ENCODE measurements around the gene DGCR6L.
"Not testable (repeated sequence)": the region's sequence is repeated elsewhere in the genome, so short reads cannot be mapped to it uniquely, and the experiment has no call there.

DGCR6L gene

DNA sequence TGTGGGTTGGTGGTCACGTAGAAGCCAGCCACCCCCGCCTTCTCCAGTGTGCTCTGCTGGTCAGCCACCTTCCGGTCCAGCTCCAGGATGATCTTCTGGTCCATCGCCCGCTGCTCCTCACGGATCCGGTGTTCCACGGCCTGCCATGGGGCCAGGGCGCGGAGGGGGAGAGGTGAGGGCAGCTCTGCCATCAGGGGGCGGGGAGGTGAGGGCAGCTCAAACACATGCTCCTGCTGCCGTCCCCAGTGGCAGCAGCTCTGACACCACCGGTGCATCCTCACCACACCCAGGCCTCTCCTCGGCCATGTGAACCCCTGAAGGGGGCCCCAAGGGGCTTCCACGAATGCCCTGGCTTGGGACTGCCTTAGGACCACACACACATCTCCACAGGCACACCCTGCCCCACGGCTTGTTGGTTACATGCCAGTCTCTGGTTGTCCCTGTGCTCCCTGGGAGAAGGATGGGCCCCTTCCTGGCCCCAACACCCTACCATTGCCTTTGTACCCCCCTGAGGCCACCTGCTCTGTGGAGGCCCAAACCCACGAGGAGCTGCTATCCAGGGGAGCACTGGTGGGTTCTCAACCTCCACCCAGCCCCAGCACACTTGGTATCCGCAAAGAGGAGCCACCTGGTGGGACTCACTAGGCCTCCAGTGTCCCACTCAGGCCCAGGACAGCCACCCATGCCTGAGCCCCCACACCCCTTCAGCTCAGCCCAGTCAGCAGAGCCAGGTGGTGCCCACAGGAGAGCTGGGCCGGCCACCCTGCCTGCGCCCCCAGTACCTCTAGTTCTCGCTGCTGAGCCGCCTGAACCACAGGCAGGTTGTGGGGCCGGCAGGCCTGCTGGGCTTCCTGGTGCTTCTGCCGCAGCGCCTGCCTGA is 4.3 kb downstream of the DGCR6L start:
- H3K4me1 Mint-ChIP-seq = peaks cover 34% of the 10 kb centered on the region
- no peaks in the 10 kb centered on the region for H3K27me3 Mint-ChIP-seq (ENCODE audit: low read depth, poor library complexity)
- no peaks in the 10 kb centered on the region for H3K36me3 Mint-ChIP-seq (ENCODE audit: low read depth)
- TF ChIP-seq, protein P1, sequence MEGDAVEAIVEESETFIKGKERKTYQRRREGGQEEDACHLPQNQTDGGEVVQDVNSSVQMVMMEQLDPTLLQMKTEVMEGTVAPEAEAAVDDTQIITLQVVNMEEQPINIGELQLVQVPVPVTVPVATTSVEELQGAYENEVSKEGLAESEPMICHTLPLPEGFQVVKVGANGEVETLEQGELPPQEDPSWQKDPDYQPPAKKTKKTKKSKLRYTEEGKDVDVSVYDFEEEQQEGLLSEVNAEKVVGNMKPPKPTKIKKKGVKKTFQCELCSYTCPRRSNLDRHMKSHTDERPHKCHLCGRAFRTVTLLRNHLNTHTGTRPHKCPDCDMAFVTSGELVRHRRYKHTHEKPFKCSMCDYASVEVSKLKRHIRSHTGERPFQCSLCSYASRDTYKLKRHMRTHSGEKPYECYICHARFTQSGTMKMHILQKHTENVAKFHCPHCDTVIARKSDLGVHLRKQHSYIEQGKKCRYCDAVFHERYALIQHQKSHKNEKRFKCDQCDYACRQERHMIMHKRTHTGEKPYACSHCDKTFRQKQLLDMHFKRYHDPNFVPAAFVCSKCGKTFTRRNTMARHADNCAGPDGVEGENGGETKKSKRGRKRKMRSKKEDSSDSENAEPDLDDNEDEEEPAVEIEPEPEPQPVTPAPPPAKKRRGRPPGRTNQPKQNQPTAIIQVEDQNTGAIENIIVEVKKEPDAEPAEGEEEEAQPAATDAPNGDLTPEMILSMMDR (IDR thresholded peaks at IDR 0.05) = no peak
- no peak overlapping the region for H3K4me3 Mint-ChIP-seq
- no peak for DNase-seq
- H3K9me3 Mint-ChIP-seq = no peaks in the 10 kb centered on the region
- no peak overlapping the region for H3K27ac Mint-ChIP-seq

DNA sequence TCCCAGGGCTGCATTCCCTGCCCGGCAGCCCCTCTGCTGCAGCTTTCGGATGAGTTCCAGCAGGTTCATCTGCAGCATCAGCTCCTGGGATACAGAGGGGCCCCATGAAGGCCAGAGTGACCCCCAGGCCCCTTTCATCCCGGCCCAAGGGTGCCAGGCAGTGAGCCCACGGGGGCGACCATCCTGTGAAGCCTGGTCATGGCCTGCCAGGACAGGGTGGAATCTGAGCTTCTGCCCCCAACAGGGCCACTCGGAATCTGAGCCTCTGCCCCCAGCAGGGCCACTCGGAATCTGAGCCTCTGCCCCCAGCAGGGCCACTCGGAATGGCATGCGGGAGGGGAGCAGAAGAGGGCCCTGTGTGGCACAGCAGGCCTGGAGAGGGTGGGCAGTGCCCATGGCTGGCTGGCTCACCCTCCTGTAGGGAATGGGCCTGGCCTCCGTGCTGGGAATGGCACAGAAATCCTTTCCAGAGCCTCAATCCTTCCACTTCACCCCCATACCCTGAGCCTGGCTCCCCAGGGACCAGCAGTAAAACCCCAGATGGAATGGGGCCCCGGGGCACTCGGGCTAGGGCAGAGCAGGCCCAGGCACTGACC is 5.0 kb downstream of the DGCR6L start:
- H3K36me3 Mint-ChIP-seq (ENCODE audit: low read depth); H3K9me3 Mint-ChIP-seq; H3K4me3 Mint-ChIP-seq; H3K27ac Mint-ChIP-seq; H3K27me3 Mint-ChIP-seq (ENCODE audit: low read depth, poor library complexity); DNase-seq: not testable (repeated sequence)
- H3K4me1 Mint-ChIP-seq = peaks cover 32% of the 10 kb centered on the region

DNA sequence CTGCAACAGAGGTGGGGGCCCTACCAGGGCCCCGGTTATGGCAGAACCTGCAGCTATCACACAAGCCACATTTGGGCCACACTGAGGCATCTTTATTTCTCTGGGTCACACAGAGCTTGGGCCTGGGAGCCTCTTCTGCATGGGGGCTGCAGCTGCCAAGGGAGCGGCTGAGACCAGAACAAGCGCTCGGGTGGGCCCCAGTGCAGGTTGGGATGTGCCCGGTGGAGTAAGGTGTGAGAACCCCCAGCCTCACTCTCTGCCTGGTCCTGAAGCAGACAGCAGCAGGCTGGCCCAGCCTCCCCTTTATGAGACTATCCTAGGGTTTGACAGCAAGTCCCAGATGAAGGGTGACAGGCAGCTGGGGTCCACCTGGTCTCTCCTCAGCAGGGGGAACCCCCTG is 5.7 kb downstream of the DGCR6L start:
- not testable (repeated sequence) for H3K27ac Mint-ChIP-seq; H3K27me3 Mint-ChIP-seq (ENCODE audit: low read depth, poor library complexity); H3K36me3 Mint-ChIP-seq (ENCODE audit: low read depth); DNase-seq; H3K4me3 Mint-ChIP-seq; H3K9me3 Mint-ChIP-seq
- H3K4me1 Mint-ChIP-seq = peaks cover 30% of the 10 kb centered on the region

DNA sequence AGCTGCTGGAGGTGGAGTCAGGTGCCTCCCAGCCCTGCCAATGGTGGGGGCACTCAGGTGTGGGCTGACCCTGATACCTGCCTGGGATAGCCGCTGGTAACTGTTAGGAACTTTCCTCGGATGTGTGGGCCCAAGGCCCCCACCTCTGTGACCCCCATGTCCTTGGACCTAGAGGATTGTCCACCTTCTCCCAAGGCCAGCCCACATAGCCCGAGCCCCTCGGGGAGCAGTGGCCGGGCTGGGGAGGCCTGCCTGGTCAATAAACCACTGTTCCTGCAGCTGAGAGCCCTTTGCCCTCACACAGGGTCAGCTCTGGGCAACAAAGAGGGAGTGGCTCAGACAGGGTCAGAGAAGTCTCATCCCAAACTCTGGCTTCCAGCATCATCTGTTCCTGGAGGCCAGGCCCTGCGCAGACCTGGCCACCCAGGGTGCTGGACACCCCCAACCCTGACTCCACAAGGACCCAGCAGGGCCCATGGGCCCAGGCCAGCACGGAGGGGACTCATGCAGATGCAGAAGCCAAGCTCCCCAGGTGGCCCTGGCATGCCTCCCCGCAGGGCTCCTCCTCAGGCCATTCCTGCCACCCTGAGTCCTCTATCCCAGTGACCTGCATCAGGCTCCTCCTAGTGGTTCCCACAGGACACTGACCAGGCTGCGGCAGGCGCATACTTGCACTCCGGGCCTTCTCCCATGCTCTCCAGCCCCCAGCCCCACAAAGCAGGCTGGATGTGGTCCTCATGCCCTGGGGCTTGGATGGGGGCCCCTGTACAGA is 6.4 kb downstream of the DGCR6L start:
- TF ChIP-seq, protein P1 (IDR thresholded peaks at IDR 0.05) = peak; percentile 19
- not testable (repeated sequence) for H3K36me3 Mint-ChIP-seq (ENCODE audit: low read depth)

DNA sequence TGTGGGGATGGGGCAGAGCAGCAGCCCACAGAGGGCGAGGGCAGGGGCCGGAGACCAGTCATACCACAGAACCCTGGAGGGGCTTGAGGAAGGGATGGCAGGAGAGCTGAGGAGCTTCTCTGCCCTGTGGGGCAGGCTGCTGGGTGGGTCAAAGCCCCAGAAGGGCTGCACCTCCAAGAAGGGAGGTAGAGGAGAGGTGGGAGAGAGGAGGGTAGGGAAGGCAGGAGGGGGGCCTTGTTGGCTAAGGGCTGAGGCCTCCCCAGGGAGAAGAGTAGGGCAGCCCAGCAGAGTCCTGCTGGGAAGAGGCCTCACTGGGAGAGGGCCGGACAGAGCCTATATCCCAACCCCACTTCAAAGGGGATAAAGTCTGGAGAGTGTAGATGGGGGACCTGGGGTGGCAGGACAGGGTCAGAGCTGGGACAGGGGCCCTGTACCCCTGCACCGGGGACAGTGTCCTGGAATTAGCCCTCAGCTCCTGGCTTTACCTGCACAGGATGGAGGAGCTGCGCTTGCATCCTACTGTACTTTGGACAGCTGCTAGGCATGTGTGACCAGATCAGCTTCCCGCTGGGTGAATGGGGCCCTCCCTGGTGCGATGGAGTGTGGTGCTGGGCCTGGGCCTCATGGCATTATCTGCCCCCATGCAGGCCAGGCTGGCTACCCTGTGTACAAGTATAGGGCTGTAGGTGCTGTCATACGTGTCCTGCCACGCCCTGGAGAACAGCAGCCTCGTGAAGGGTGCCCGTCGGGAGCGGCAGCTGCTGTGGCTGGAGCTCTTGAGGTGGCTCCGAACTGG is 7.3 kb downstream of the DGCR6L start:
- Mint-ChIP-seq H3K9me3 (no peaks in the 10 kb centered on the region), H3K36me3 (ENCODE audit: low read depth) (no peaks in the 10 kb centered on the region), H3K4me1 (peaks cover 15% of the 10 kb centered on the region), H3K27me3 (ENCODE audit: low read depth, poor library complexity) (no peaks in the 10 kb centered on the region), H3K27ac (no peak overlapping the region), H3K4me3 (no peak overlapping the region)
- DNase-seq = no peak
- TF ChIP-seq, protein P1 (IDR thresholded peaks at IDR 0.05) = no peak

More for the DNA sequence above, 6.4 kb downstream of the DGCR6L start:
- DNase-seq; H3K27ac Mint-ChIP-seq; H3K4me3 Mint-ChIP-seq; H3K9me3 Mint-ChIP-seq; H3K27me3 Mint-ChIP-seq (ENCODE audit: low read depth, poor library complexity): not testable (repeated sequence)
- H3K4me1 Mint-ChIP-seq = peaks cover 24% of the 10 kb centered on the region

DNA sequence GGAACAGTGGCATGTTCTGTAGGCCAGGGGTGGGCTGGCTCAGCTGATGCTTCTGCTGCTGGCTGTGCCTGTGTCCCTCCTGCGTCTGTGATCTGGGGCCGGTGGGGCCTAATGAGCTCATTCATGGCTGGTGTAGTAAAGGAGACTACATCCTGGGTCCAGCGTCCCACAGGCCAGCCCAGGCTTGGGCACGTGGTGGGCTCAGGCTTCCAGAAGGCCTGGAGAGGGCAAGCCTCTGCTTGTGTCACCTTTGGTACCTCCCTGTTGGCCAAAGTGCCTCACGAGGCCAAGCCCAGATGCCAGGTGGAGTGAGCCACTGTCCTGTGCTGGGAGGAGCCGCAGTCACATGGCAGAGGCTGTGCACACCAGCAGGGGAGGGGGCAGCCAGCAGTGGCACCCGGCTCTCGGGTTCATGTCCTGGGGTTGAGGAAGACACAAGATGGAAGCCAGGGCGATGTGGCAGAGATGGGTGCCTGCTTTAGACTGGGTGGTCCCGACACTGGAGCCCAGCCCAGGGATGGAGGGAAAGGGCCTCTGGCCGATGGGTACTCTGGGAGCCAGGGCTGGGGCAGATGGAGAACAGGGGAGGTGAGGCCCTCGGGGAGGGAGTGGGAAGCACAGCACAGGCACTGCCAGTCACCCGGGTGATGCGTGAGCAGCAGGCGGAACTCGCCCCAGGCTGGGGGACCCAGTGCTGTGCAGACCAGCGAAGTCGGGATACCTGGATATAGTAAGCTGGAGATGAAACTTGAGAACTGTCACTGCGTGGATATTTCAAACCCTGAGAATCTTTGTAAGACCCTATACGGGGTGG is 8.4 kb downstream of the DGCR6L start:
- H3K27ac Mint-ChIP-seq = peak overlapping the region; percentile 39
- H3K4me1 Mint-ChIP-seq; H3K36me3 Mint-ChIP-seq (ENCODE audit: low read depth); H3K27me3 Mint-ChIP-seq (ENCODE audit: low read depth, poor library complexity); H3K4me3 Mint-ChIP-seq; H3K9me3 Mint-ChIP-seq; DNase-seq: not testable (repeated sequence)

DNA sequence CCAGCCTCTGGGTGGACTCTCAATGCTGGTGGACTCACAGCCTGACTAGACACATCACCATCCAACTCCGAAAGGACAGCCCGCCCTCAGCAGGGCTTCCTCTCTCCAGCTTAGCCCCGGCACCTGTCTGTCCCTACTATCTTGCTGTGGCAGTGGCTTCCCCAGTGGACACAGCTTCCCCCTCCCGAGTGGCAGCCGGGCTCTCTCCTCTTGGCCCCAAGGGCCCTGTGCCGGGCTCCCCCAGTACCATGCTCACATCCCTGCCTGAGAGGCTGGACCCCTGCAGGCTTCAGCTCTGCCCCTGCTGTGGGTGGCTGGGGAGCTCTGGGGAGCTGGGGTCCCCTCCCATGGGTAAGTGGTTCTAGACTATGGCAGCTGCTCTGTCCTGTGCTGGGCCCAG is 9.1 kb downstream of the DGCR6L start:
- not testable (repeated sequence) for H3K27ac Mint-ChIP-seq; H3K27me3 Mint-ChIP-seq (ENCODE audit: low read depth, poor library complexity); H3K36me3 Mint-ChIP-seq (ENCODE audit: low read depth); H3K9me3 Mint-ChIP-seq; DNase-seq; H3K4me1 Mint-ChIP-seq; H3K4me3 Mint-ChIP-seq

DNA sequence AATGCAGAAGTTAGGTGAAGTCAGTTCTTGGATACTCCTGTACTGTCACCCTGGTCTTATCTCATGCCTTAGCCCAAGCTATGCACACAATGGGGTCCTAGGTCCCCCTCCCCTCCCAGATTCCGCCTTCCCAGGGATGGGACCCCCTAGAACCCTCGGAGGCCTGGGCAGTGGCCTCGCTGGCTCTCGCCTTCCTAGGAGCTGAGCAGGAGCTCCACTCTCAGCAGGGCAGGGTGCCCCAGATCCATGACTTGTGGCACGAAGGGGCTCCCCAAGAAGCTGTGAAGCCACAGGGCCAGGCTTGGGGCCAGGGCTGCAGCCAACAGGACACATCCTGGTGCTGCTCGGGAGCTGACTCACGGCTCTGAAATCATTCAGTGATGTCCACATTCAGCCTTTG is 9.7 kb downstream of the DGCR6L start:
- not testable (repeated sequence) for H3K27me3 Mint-ChIP-seq (ENCODE audit: low read depth, poor library complexity); H3K27ac Mint-ChIP-seq; DNase-seq; H3K4me3 Mint-ChIP-seq; H3K36me3 Mint-ChIP-seq (ENCODE audit: low read depth); H3K4me1 Mint-ChIP-seq; H3K9me3 Mint-ChIP-seq

DNA sequence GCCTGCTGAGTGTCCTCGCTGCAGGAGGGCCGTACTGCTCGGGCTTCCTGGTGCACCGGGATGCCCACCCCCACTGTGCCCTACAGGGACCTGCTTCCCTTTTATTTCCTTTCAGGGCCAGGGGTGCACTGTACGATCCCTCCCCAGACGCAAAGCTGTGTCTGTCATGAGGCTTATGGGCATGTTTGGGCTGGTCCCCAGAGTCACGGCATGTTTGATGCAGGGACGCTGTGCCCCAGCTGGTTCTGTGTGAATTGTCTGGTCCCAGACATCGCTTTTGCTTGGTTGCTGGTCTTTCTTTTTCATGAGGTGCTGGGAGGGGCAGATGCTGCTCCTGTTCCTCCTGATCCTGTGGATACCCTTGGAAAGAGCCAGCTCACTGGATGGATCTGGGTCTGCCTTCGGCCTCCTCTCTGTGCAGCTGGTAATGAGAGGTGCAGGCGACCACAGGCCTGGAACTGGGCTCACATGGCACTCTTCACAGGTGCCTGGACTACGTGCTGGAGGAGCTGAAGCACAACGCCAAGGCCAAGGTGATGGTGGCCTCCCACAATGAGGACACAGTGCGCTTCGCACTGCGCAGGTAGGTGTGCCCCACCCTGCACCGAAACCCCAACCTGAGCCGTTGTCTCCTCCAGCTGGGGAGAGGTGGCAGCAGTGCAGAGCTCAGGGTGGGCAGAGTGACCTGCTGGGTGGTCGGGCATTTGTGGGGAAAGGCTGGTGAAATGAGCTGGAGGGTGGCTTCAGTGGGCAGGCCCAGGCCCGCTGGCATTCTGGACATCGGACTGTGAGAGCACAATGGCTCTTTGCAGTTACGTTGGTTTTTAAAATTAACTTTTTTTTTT is 10.8 kb downstream of the DGCR6L start:
- not testable (repeated sequence) for DNase-seq; H3K36me3 Mint-ChIP-seq (ENCODE audit: low read depth); H3K27me3 Mint-ChIP-seq (ENCODE audit: low read depth, poor library complexity); H3K27ac Mint-ChIP-seq; H3K4me3 Mint-ChIP-seq; H3K9me3 Mint-ChIP-seq; H3K4me1 Mint-ChIP-seq

Data from nephron progenitor cell (in vitro differentiated cells).